Inflammatory macrophage treated with lipopolysaccharide for 4 hours (primary cell): Measurements from ENCODE around the gene GALNTL6.
A peak's percentile ranks its signal among the peaks of the same experiment; 100 is the strongest.

Experiments
- DNase-seq: peaks from one replicate; pipeline ENCODE4 v3.0.0-alpha.2; 2020

GALNTL6 gene

DNA sequence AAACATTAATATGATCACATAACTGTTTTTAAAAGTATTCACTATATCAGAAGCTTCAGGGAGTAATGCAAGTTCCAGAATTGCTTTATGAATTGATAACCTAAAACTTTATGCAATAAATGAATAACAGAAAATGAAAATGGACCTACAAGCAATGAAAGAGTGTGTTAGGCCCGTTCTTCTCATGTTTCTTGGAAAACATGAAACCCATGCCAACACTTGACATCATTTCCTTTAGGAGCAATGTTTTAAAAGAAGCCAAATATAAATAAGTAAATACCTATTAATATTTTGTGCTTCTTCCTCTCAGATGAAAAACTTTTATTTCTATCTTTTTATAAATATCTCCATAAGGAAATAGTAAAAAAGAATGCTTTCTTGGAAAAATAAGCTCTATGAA, 1232.4 kb downstream of the GALNTL6 start:
- no peak for DNase-seq

DNA sequence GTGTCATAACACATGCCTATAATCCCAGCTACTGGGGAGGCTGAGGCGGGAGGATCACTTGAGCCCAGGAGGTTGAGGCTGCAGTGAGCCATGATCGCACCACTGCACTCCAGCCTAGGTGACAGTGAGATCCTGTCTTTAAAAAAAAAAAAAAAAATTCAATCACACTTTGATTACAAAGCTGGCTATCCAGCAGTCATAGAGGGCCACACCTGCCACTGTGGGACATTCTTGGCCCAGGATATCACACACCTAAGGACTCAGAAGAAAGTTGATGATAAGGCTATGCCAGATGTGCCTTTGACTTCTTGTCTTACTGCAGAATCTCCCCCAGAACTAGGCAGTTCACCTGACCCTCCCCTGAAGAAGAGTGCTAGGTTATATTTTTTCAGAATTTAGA, 1232.9 kb downstream of the GALNTL6 start:
- no peak for DNase-seq

- no peak for DNase-seq
These were observed 1233.6 kb downstream of the GALNTL6 start for GRCh38 chr4:173046818-173047217.

- no peak for DNase-seq
These were observed 1238.0 kb downstream of the GALNTL6 start for GRCh38 chr4:173051232-173051631.

GRCh38 chr4:173051716-173052115, 1238.5 kb downstream of the GALNTL6 start:
- DNase-seq = no peak

- DNase-seq = no peak
These were observed 1239.2 kb downstream of the GALNTL6 start for GRCh38 chr4:173052439-173052838.

GRCh38 chr4:173056271-173056670, 1243.1 kb downstream of the GALNTL6 start:
- no peak for DNase-seq

DNA sequence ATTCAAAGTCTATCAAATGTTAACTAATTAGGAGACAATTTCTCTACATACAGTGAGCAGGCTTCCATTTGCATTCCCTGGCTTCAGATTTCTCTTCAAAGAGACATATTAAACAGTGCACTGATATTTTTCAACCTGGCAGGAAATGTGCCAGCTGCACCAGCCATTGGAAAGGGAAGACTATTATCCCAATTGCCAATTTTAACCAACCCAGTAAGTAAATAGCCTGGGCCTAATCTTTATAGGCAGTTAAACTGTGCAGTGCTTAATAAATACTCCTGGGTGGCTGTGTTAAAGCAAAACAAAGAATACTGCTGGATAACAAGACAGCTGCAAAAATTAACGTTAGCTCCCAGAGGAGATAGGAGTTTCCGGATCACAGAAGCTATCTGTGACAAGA, 1243.5 kb downstream of the GALNTL6 start:
- DNase-seq = no peak

DNA sequence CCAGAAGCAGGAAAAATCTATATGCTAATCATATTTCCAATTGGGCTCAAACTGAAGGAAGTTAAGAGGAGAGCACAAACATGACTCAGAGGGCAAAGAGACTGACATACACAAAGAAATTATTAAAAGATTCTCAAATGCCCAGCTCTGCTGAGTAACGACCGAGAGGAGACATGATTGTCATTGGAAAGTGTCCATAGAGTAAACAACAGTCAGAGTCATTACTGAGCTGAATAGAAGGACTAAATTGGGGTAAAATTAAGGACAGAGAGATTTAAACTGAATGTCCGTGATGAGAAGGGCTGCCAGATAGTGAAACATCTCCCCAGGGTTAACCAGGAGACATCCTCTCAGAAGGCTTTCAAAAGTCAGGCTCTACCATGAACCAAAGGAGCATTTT, 1244.2 kb downstream of the GALNTL6 start:
- DNase-seq = no peak

- DNase-seq = no peak
These were observed 1244.7 kb downstream of the GALNTL6 start for GRCh38 chr4:173057901-173058300.

GRCh38 chr4:173061160-173061559, 1248.0 kb downstream of the GALNTL6 start:
- DNase-seq = no peak

DNA sequence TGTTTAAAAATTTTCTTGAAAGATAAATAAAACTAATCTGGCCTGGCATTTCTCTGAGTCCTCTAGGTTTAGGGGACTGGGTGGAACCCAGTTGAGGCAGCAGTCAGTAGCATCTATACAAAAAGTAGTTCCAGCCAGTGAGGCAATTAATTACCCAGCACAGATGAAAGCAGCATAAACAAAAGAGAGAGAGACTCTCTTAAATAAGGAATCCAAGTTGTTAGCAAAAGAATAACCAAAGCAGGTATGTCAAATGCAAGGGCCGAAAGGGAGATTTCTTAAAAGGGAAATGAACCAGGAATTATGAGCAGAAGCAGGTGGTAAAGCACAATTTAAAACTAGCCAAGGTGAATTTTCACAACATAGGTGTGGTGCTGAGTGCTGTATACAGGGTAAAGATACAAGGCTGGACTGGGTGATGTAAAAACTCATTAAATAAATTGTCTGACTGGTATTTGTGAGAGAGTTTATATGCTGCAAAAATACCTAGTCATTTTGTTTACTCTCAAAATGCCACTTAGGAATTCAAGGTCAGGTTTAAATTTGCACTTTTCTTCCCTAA, 1260.8 kb downstream of the GALNTL6 start:
- no peak for DNase-seq

GRCh38 chr4:173074501-173074946, 1261.3 kb downstream of the GALNTL6 start:
- DNase-seq = peak; percentile 12

DNA sequence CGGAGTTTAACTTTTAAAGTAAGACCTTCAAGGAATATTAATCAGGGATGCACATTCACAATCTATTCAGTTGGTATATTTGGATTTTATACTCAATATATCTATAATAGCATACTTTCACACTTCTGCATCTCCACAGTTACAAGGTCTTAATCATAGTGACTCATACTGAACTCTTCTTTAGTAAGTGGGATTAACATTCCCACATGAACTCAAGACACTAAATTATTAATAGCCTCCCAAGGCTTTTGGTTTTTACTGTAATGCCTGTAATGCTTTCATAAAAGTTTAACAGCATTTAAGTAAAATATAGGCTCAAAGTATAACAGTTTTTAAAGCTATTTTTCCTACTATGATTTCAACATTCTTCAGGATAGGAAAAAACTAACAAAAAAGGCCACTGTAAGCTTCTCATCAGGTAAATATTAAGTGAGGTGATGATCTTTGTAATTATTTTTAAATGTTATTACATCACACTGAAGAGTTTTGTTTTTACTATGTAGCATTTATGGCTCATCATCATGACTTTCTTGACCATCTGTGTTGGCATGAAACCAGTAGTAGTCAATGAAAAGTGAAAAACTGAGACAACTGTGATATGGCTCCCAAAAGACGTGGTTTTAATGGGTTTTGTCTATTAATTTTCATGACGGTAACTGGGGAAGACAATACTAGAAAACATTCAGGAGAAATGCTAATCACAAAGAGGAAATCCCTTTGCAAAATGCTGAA, 1263.9 kb downstream of the GALNTL6 start:
- no peak for DNase-seq

- peak; percentile 43 for DNase-seq
These were observed 1274.9 kb downstream of the GALNTL6 start for GRCh38 chr4:173088144-173088543.
